Neural cell (in vitro differentiated cells): ENCODE measurements around the gene ACO2.

ENCODE experiments used
- CTCF ChIP-seq: fragments of 450-650 bp; IDR thresholded peaks from 2 replicates; pipeline ENCODE4 v1.5.1; 2014; ENCODE audit warnings: antibody characterized with exemption, mild to moderate bottlenecking, moderate library complexity; ENCODE audit not compliant: poor library complexity, severe bottlenecking
- EP300 ChIP-seq: fragments of 450-650 bp; conservative IDR thresholded peaks from 2 replicates; pipeline ENCODE4 v1.6.1; 2014; ENCODE audit warnings: antibody characterized with exemption, mild to moderate bottlenecking, moderate library complexity; ENCODE audit not compliant: poor library complexity, severe bottlenecking
- EZH2 ChIP-seq: fragments of 200-600, 300-800 bp; shearing (Covaris generic), sonication (generic); IDR thresholded peaks from 2 replicates; pipeline ENCODE4 v1.6.1; 2014; ENCODE audit warnings: antibody characterized with exemption, low read length, borderline replicate concordance, mild to moderate bottlenecking; ENCODE audit not compliant: insufficient read depth, poor library complexity, severe bottlenecking
- MXI1 ChIP-seq: fragments of 450-650 bp; conservative IDR thresholded peaks from 2 replicates; pipeline ENCODE4 v1.6.1; 2014; ENCODE audit warnings: antibody characterized with exemption, mild to moderate bottlenecking; ENCODE audit not compliant: poor library complexity, severe bottlenecking
- POLR2AphosphoS5 ChIP-seq: IDR thresholded peaks from 2 replicates; pipeline ENCODE4 v1.6.1; 2012
- RAD21 ChIP-seq: fragments of 450-650 bp; conservative IDR thresholded peaks from 2 replicates; pipeline ENCODE4 v1.6.1; 2014; ENCODE audit warnings: antibody characterized with exemption, mild to moderate bottlenecking, moderate library complexity
- REST ChIP-seq: IDR thresholded peaks from 2 replicates; pipeline ENCODE4 v1.6.1; 2012; ENCODE audit warnings: borderline replicate concordance
- SMC3 ChIP-seq: fragments of 450-650 bp; conservative IDR thresholded peaks from 2 replicates; pipeline ENCODE4 v1.6.1; 2014; ENCODE audit warnings: antibody characterized with exemption, mild to moderate bottlenecking, moderate library complexity; ENCODE audit not compliant: poor library complexity
- TAF1 ChIP-seq: IDR thresholded peaks from 2 replicates; pipeline ENCODE4 v1.6.1; 2012; ENCODE audit warnings: low read depth

- TF ChIP-seq EZH2, result no peak
- no peak for TF ChIP-seq CTCF
- no peak for TF ChIP-seq POLR2AphosphoS5
- no peak for TF ChIP-seq EP300
- TF ChIP-seq REST, result no peak
- TF ChIP-seq TAF1, result no peak
- TF ChIP-seq RAD21, result no peak
- TF ChIP-seq SMC3, result no peak
- TF ChIP-seq MXI1, result no peak
Measured at GRCh38 chr22:41488596-41489385, 19.9 kb downstream of the ACO2 start.
